IPS-11a (cell line): ENCODE data around the gene LFNG.
"Not testable (repeated sequence)": the region's sequence is repeated elsewhere in the genome, so short reads cannot be mapped to it uniquely, and the experiment has no call there.

Source experiments
- H3K4me3 ChIP-seq: one replicate; pipeline ENCODE4 v1.5.1; 2013; ENCODE audit warnings: low read depth, low read length, control low read depth

LFNG gene

GRCh38 chr7:2529161-2530070 lies 9.8 kb downstream of the LFNG start:
- no peak overlapping the region for H3K4me3 ChIP-seq

GRCh38 chr7:2530071-2530987 lies 10.8 kb downstream of the LFNG start:
- H3K4me3 ChIP-seq = no peak overlapping the region

GRCh38 chr7:2530994-2531795 lies 11.6 kb downstream of the LFNG start:
- not testable (repeated sequence) for H3K4me3 ChIP-seq

- not testable (repeated sequence) for H3K4me3 ChIP-seq
These were observed 12.2 kb downstream of the LFNG start for GRCh38 chr7:2531796-2532110.

GRCh38 chr7:2532199-2532772 lies 12.7 kb downstream of the LFNG start:
- H3K4me3 ChIP-seq = not testable (repeated sequence)

- not testable (repeated sequence) for H3K4me3 ChIP-seq
These were observed 13.2 kb downstream of the LFNG start for GRCh38 chr7:2532816-2533215.

- H3K4me3 ChIP-seq = not testable (repeated sequence)
These were observed 14.0 kb downstream of the LFNG start for GRCh38 chr7:2533566-2533965.

- not testable (repeated sequence) for H3K4me3 ChIP-seq
These were observed 14.6 kb downstream of the LFNG start for GRCh38 chr7:2534214-2534613.

- not testable (repeated sequence) for H3K4me3 ChIP-seq
These were observed 16.5 kb downstream of the LFNG start for GRCh38 chr7:2535872-2536627.

GRCh38 chr7:2537981-2538851 lies 18.6 kb downstream of the LFNG start:
- H3K4me3 ChIP-seq = no peak overlapping the region

- H3K4me3 ChIP-seq = no peak overlapping the region
These were observed 19.7 kb downstream of the LFNG start for GRCh38 chr7:2539031-2539911.

- no peak overlapping the region for H3K4me3 ChIP-seq
These were observed 20.6 kb downstream of the LFNG start for GRCh38 chr7:2540133-2540532.

- H3K4me3 ChIP-seq = no peak overlapping the region
These were observed 21.1 kb downstream of the LFNG start for GRCh38 chr7:2540641-2541051.

GRCh38 chr7:2541291-2542010 lies 21.9 kb downstream of the LFNG start:
- no peak overlapping the region for H3K4me3 ChIP-seq

- H3K4me3 ChIP-seq = no peak overlapping the region
These were observed 22.7 kb downstream of the LFNG start for GRCh38 chr7:2542011-2542915.
